GM18511 (cell line): ENCODE results near the gene DPYSL3.
"Not testable (repeated sequence)": the region's sequence is repeated elsewhere in the genome, so short reads cannot be mapped to it uniquely, and the experiment has no call there.

Experiments
- ATAC-seq: cut with Tn5 transposase; IDR thresholded peaks from one replicate; pipeline ENCODE4 v1.9.1; 2021; ENCODE audit warnings: mild to moderate bottlenecking, moderate library complexity; ENCODE audit not compliant: unreplicated experiment

The DPYSL3 gene

GRCh38 chr5:147509710-147510651, at the start of gene DPYSL3:
Gene DPYSL3 (minus strand): TSS chr5:147510068. CDS start chr5:147509858, 210 bp downstream.
- ATAC-seq = peak; percentile 54

DNA sequence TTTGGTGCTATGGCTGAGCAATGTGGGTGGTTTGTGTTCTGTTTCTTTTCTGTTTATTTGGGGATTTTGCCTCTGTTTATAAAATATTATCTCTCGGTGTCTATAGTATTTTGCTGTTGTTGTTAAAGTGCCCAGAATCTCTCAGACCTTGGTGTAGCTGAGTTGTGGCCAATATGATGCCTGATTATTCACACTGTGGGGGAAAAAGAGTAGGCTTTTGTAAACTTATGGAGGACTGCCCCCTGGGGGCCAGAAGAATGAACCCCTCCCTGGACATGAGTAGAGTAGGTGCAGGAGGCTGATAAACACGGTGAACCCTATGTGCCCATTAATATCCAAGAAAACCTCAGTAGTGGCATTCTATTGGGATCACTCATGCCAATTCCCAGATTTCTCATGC, 49.0 kb upstream of the DPYSL3 start:
- ATAC-seq = peak; percentile 71

- ATAC-seq = no peak
These were observed 48.2 kb upstream of the DPYSL3 start for GRCh38 chr5:147557876-147558745.

- ATAC-seq = no peak
These were observed 45.3 kb upstream of the DPYSL3 start for GRCh38 chr5:147555176-147555575.

DNA sequence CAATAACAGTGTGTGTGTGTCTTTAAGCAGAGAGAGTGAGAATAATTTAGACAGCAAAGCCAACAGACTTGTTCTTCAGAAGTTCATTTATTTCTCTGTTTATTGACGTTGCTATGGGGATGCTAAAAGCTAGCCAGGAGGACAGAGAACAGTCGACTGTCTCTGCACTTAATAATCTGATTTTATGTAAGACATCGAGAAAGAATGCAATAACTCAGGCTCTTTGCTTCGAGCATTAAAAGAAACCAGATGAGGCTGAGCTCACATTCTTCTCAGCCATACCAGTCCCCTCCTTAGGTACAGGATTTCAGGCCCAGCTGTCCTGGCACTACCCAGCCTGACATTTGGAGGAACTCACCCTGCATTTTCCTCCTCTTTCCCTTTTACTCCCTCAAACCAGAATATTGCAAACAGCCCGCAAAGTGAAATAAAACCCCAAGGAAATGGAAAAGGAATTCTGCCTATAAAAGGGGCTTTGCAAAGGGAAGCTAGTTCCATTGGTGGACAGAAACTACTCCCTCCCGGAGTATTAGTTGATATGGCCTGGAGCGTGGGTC, 44.5 kb upstream of the DPYSL3 start:
- ATAC-seq = no peak

- not testable (repeated sequence) for ATAC-seq
These were observed 43.9 kb upstream of the DPYSL3 start for GRCh38 chr5:147553817-147554216.

DNA sequence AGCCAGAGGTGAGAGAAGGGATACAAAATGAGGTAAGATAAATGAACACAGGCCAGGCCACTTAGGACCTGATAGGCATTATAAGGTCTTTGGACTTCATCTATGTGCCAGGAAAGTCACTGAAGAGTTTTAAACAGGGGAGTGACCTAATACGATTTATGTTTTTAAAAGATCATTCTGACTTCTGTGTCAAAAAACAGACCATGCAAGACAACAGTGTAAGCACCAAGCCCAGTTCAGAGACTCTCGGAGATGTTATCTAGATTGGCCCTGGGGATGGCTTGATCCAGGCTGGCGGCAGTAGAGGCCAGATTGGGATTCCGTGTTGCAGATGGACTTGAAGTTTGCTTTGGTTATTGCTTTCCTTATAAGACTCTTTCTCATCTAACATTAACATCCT, 43.0 kb upstream of the DPYSL3 start:
- no peak for ATAC-seq

GRCh38 chr5:147551677-147552076, 41.8 kb upstream of the DPYSL3 start:
- ATAC-seq = no peak

DNA sequence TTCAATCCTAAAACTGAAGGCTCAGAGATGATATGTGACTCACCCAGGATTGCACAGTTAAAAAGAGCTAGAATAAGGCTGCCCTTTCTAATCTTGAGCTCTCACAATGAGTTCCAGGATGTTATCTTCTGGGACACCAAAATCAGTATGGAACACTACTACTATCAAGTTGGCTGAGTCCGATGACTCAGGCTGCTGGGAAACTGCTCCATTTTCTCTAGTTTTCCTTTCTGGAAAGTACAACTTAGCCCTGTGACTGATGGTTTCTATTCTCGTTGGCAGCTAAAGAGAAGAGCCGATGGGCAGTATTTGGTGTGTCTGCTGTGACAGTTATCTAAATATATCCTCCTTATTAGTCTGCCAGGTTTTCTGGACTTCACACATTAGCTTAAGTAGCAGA, 37.9 kb upstream of the DPYSL3 start:
- ATAC-seq = no peak

DNA sequence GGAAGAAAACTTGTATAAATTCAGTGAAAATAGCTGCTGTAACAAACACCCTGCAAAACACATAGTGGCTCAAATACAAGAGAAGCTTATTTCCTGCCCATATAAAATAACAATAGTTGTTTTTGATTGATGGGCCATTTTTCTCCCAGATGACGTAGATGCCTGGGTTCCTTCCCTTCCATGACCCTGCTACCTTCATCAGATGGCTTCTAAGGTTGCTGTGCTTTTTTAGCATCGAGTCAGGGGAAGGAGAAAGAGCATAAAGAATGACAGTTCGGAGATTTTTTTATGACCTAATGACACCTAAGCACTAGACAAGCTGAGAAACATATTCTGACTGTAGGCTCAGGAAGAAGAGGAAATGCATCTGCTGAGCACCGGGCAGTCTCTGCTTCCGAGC, 34.7 kb upstream of the DPYSL3 start:
- ATAC-seq = no peak

GRCh38 chr5:147539053-147539452, 29.2 kb upstream of the DPYSL3 start:
- ATAC-seq = no peak

DNA sequence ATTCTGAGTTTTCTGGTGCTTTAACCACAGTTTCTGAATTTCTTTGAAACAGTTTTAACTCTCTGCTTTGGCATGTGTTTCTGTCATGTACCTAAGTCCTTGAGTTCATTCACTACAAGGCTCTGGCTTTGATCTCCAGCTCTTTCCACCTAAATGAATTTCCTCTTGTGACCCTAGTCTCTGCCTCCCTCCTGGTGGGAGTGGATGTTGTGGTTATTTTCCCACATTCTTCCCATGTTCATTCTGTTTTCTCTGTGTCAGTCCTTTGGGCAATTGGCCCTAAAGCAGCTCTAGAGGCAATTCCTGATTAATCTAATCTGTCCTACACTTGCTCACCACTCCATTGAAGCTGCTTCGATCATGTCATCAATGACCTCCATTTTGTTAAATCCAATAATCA, 28.4 kb upstream of the DPYSL3 start:
- ATAC-seq = no peak

- ATAC-seq = no peak
These were observed 24.5 kb upstream of the DPYSL3 start for GRCh38 chr5:147534172-147534951.

GRCh38 chr5:147532156-147532555, 22.3 kb upstream of the DPYSL3 start:
- no peak for ATAC-seq

GRCh38 chr5:147530530-147531389, 20.9 kb upstream of the DPYSL3 start:
- no peak for ATAC-seq

DNA sequence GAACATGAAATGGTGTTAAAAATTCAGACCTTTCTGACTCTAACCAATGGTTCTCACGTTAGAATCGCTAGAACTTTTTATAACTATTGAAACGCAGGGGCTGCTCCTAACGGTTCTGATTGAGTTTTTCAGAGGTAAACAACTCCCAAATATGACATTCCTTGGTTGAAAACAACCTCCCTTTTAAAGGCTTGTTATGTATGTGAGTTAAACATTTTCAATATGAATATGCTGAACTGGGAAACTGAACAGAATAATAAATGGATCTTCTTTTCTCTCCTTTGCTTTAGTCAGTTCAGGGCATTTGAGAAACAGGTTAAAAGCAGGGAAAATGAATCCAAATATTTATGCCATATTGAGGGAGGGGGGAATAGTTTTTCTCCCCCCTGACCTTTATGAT, 13.2 kb upstream of the DPYSL3 start:
- no peak for ATAC-seq

DNA sequence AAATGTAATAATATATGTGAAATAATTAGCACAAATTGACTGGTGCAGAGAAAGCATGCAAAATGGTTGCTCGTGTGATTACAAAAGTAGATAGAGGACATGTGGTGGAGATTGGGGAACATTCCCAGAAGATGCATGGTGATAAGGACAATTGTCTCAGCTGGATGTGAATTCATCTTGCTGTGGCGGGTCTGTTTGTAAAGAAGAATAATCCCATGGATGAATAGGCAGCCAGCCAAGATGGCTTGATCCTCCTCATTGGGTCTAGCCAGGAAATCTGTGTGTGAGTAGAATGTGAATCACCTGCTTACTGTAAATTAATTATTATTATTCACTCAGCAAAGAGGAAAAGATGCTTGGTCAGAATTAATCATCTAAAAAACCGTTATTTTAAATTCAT, 12.6 kb upstream of the DPYSL3 start:
- no peak for ATAC-seq

GRCh38 chr5:147520450-147520849, 10.6 kb upstream of the DPYSL3 start:
- ATAC-seq = no peak

DNA sequence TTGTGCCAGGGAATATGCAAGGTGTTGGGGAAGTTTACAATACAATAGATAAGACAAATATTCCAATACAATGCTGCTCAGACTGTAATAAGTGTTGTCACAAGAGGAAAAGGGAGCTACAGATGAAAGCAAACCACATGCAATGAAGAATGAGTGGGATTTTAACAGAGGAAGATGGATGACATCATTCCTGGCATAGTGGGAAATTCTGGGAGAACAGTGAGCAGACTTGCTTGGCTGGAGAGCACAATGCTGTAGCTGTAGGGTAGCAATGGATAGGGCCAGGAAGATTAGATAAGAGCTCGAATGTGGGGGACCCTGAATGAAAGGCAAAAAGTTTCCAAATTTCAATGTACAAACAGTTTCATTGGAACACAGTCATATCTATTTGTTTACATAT, 9.5 kb upstream of the DPYSL3 start:
- no peak for ATAC-seq

GRCh38 chr5:147517383-147517782, 7.5 kb upstream of the DPYSL3 start:
- no peak for ATAC-seq
